Measurements from ENCODE around the gene EN2.

DNA sequence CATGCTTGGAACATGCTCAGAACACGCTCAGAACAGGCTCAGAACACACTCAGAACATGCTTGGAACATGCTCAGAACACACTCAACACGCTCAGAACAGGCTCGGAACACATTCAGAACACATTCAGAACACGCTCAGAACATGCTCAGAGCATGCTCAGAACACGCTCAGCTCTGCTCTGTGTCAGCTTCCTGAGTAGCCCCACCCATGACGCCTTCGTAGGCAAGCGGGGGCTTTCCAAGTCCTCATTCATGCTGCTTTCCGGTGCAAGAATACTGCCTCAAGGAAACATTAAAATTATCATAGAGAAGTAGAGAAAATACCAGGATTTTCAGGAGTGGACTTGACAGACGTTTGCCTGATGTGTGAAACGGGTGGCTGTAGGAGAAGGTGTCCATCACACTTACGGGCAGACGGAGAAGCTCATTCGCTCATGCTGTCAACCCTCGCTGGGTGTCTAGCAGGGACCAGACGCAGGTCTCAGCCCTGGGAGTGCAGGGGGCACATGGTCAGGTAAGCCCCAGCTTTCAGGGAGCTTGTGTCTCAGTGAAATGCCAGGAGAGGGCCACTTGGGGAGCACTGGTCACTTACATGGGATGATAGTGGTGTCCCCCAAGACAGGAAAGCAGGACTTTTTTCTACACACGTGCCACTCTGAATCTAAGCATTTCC is 24.7 kb downstream of the EN2 start:
- TF ChIP-seq, protein P1, sequence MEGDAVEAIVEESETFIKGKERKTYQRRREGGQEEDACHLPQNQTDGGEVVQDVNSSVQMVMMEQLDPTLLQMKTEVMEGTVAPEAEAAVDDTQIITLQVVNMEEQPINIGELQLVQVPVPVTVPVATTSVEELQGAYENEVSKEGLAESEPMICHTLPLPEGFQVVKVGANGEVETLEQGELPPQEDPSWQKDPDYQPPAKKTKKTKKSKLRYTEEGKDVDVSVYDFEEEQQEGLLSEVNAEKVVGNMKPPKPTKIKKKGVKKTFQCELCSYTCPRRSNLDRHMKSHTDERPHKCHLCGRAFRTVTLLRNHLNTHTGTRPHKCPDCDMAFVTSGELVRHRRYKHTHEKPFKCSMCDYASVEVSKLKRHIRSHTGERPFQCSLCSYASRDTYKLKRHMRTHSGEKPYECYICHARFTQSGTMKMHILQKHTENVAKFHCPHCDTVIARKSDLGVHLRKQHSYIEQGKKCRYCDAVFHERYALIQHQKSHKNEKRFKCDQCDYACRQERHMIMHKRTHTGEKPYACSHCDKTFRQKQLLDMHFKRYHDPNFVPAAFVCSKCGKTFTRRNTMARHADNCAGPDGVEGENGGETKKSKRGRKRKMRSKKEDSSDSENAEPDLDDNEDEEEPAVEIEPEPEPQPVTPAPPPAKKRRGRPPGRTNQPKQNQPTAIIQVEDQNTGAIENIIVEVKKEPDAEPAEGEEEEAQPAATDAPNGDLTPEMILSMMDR (conservative IDR thresholded peaks at IDR 0.05; ENCODE audit: low read length), result no peak
- TF ChIP-seq EZH2phosphoT487 (IDR thresholded peaks at IDR 0.05; ENCODE audit: borderline replicate concordance, low read depth, low read length), result no peak

Measured in OCI-LY7 (cell line).